ENCODE data around the gene FZD2.

The FZD2 gene

GRCh38 chr17:44610331-44610730 is 53.0 kb downstream of the FZD2 start:
- DNase-seq: no peak

Measured in NCI-H1048 (cell line).